ENCODE data around the gene BORCS5.
A peak's percentile ranks its signal among the peaks of the same experiment; 100 is the strongest.
"Not testable (repeated sequence)": the region's sequence is repeated elsewhere in the genome, so short reads cannot be mapped to it uniquely, and the experiment has no call there.

BORCS5 gene

DNA sequence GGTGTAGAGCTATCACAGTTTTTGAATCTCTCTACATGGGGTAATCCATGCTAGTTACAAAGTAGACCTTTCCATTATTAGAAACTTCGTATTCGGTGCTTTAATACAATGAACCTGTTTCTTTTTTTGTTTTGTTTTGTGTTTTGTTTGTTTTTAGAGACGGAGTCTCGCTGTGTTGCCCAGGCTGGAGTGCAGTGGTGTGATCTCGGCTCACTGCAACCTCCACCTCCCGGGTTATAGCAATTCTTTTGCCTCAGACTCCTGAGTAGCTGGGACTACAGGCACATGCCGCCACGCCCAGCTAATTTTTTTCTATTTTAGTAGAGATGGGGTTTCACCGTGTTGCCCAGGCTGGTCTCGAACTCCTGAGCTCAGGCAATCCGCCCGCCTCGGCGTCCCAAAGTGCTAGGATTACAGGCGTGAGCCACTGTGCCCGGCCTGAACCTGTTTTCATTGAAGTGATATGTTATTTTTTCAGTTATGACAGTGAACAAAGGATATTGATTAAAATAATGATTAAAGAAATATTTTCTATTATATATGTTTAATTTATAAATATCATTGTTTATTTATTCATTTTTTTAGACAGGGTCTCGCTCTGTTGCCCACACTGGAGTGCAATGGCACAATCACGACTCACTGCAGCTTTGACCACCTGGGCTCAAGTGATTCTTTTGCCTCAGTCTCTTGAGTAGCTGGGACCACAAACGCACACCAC is 5.3 kb upstream of the BORCS5 start:
- not testable (repeated sequence) for DNase-seq (ENCODE audit: low read depth, low spot score)
- H3K27ac ChIP-seq, result peak overlapping the region; percentile 94

DNA sequence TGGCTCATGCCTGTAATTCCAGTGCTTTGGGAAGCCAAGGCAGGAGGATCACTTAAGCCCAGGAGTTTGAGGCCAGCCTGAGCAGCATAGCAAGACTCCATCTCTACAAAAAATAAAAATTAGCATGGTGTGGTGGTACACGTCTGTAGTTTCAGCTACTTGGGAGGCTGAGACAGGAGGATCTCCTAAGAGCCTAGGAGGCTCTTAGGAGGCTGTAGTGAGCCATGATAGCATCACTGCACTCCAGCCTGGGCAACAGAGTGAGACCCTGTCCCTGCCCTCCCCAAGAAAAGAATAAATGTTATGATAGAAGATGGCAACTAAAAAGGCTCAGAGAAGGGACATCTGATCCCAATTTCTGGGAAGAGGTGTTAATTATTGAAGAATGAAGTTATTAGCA is 3.6 kb upstream of the BORCS5 start:
- no peak for DNase-seq (ENCODE audit: low read depth, low spot score)
- H3K27ac ChIP-seq, result no peak overlapping the region

DNA sequence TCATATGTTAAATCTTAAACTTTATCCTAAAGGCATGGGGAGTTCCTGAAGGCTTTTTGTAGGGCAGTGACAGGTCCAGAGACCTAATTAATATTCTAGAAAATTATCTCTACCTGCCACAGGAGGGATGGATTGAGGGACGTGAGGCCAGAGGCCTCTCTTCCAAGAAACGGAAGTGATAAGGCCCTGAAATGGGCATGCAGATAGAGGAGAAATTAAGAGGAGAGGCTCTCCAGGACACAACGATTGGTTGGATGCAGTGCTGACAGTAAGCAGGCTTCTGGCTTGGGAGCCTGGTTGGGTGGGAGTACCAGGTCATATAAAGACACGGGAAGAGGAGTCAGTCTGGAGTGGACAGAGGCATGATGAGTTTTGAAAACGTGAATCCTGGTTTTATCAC is 3.1 kb upstream of the BORCS5 start:
- no peak overlapping the region for H3K27ac ChIP-seq
- no peak for DNase-seq (ENCODE audit: low read depth, low spot score)

DNA sequence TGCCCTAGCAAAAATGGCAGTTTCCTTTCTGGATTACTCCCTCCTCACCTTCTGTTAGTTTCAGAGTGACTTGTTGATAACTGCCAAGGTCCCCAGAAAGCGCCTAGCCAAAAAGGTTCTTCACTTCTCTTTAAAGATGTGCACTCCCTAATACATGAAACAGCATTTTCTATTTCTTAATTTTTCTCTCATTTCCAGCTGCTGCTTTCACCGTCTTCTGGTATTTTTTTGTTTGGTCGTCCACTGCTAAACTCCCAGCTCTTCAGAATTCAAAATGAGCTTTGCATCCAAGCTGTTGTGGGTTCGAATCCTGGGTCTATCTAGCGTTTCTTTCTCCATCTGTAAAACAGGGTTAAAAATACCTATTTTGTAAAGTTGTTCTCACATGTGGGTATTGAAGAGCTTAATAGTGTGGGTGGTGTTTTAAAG is 397 bp upstream of the BORCS5 start:
- H3K27ac ChIP-seq, result peak overlapping the region; percentile 88

DNA sequence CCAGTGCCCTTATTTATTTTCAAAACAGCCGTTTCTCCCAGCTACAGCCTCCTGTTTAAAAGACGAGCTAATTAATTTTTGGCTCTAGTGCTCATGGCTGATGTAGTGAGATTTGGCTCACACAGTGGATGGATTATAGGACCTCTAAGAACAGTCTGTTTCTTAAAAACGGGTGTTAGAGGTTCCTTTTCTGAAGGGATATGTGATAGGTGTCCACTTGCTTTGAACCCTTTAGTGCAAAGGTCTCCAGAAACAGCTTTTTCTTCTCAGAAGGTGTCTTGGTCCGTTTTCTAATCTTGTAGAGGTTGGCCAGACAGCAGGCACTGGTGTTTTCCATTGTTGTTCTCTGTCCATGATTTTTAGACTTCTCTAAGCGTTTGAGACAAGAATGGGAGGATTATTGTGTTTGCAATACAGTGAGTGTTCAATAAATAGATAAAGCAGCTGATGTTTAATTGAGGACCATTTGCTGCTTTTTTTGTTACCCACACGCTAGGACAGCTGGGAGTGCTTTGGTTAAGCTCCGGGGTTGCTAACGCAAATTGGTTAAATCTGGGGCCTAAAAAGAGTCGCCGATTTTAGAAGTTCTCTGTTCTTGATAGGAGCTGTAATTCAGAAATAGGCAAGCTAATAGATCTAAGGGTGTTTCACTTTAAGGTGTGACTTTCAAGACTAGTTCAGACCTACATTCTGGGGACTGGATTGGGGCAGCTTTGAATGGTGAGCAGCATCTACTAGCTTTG is 1.0 kb downstream of the BORCS5 start:
- no peak for DNase-seq (ENCODE audit: low read depth, low spot score)
- H3K27ac ChIP-seq, result peak overlapping the region; percentile 88

More for the DNA sequence above, 397 bp upstream of the BORCS5 start:
- no peak for DNase-seq (ENCODE audit: low read depth, low spot score)

DNA sequence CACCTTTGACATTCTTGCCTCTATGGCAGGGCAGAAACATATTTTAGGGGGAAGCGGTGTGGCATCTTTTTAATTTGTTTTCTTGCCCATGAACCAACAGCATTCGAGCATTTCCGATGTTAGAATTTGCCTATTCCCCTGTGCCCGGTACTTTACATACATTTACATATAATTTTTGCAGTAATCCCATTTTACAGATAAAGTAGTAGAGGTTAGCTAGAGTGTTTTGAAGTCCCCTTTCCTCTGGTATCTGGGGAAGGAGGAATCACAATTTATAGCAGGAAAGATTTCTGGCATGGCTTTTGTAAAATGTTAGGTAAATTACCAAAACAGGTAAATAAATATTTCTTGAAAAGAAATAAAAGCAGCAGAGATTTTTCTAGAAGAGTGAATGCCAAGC is 1.6 kb downstream of the BORCS5 start:
- H3K27ac ChIP-seq, result no peak overlapping the region
- no peak for DNase-seq (ENCODE audit: low read depth, low spot score)

DNA sequence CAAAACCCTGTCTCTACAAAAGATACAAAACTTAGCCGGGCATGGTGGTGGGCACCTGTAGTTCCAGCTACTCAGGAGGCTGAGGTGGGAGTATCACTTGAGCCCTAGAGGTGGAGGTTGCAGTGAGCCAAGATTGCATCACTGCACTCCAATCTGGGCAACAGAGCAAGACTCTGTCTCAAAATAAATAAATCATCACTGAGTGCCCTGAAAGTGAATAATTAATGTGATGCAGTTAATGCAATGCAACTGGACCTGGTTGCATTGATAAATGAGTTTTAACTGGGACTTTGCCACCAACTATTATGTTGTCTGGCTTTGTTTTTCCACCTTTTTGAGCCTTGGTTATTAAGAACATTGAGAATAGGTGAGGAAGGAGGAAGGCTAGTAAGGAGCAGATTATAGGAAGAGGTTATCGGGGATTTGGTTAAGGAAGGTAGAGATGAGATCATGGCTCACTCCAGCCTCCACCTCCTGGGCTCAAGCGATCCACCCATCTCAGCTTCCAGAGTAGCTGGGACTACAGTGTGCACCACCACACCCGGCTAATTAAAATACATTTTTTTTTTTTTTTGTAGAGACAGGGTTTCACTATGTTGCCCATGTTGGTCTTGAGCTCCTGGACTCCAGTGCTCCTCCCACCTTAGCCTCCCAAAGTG is 8.0 kb downstream of the BORCS5 start:
- no peak overlapping the region for H3K27ac ChIP-seq
- no peak for DNase-seq (ENCODE audit: low read depth, low spot score)

DNA sequence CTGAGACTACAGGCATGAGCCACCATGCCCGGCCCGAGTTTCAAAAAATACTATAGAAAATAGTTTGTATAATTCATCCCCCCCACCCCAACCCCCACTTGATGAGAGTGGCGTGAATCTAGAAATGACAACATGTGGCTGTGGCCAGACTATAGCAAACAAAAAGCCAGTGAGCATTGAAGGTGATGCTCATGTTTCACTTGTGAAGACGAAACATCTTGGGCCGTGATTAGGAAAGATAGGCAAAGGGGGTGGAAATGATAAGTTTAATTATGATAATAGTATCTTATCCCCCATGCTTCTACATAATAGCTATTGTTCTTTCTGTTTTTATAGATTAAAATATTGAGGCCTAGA is 8.5 kb downstream of the BORCS5 start:
- no peak overlapping the region for H3K27ac ChIP-seq

DNA sequence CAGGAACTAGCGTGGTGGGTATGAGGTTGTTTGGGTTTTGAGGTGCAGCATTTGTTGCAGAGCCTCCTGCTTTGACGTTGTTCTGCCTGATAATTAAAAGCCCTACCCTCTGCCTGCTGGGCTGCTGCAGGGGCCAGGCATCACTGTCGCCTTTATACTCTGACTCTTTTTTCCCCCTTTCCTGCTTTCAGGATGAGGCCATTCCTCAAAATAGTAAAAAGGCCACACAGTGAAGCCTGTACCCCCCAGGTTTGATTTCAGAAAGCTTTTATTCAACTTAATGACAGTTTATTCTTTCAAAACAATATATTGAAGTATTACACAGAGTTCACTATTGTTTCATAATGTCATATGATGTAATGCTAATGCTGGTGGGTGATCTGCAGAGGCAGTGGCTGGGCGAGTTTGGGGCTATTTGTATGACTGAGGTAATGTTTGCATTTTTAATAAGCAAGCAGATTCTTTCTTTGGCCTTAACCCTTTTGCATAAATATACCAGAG is 9.1 kb downstream of the BORCS5 start:
- no peak for DNase-seq (ENCODE audit: low read depth, low spot score)
- H3K27ac ChIP-seq, result peak overlapping the region; percentile 13

More for the DNA sequence above, 8.5 kb downstream of the BORCS5 start:
- DNase-seq (ENCODE audit: low read depth, low spot score), result no peak

DNA sequence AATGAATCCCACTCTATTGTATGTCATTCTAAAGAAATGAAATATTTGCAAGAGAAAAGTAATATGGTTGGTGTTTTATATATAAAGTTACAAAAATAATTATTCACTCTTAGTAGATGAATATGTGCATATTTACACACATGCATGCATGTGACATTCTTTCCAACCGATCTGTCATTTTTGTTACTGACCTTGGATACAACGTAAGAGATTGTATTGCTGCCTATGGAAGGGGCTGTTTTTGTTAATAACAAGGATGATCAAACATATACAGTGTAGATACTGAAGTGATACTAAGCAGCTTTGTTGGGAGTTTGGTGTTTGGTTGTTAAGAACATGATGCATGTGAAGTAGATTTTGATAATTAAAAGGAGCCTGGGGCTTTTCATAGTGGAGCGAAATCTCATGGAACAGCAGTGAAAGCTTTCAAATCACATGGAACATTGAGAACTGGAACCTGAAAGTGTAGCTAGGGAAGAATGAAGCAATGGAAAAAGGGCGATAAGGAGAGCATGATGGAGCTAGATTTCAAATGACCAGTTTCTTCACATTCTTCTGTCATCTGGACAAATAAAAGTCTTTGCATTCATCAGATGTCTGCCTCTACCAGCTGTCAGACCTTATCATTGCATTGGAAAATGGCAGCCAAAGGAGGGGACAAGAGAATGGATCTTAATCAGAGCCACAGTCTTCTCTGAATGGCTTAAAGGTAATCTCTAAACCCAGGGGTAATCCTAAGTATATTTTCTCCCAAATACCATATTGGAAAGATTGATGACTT is 10.0 kb downstream of the BORCS5 start:
- no peak overlapping the region for H3K27ac ChIP-seq
- no peak for DNase-seq (ENCODE audit: low read depth, low spot score)

DNA sequence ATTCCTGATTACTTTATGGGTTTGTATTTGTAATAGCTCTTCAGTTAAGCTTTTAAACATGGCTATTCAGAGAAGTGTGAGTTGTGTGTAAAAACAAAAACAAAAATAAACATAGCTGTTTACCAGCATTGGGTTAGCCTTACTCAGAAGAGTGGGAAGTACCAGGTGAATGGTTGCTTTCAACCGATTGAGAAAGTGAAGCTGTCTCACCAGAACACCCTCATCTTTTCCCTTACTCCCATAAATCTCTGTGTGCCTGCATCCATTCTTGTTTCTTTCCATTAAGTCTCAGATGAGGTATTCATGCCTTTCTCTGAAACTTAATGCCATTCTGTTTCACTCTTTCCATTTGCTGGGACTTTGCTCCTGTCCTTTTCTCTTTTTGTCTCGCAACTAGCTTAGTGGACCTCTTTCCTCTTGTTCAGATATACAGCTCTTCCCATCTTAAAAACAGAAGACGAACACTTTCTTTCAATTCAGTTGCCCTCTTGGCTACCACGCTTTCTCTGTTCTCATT is 10.7 kb downstream of the BORCS5 start:
- no peak for DNase-seq (ENCODE audit: low read depth, low spot score)
- H3K27ac ChIP-seq, result no peak overlapping the region

DNA sequence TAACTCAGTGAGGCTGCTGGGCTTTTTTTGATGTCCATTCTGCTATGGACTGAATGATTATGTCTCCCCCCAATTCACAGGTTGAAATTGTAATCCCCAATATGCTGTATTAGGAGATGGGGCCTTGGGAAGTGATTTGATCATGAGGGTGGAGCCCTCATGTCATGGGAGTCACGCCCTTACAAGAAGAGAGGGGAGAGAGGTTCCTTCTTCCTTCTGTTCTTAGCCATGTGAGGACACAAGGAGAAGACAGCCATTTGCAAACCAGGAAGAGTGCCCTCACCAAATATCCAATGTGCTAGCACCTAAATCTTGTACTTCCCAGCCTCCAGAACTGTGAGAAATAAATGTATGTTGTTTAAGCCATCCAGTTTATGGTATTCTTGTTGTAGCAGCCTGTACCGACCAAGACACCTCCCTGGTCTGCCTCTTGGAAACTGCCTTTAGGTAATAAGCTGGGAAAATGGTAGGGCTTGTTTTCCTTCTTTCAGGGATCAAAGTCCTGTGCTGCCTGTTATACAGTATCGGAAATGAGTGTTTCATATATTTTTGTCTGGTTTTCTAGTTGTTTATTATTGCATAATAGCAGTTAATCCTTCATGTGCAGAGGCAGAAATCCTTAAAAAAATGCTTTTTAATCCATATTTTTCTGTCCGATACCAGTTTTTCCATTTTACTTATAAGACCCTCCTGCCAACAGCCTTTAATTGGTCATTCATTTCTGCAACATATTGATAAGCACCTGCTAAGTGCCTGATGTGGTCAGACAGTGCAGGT is 16.3 kb downstream of the BORCS5 start:
- no peak for DNase-seq (ENCODE audit: low read depth, low spot score)
- no peak overlapping the region for H3K27ac ChIP-seq

DNA sequence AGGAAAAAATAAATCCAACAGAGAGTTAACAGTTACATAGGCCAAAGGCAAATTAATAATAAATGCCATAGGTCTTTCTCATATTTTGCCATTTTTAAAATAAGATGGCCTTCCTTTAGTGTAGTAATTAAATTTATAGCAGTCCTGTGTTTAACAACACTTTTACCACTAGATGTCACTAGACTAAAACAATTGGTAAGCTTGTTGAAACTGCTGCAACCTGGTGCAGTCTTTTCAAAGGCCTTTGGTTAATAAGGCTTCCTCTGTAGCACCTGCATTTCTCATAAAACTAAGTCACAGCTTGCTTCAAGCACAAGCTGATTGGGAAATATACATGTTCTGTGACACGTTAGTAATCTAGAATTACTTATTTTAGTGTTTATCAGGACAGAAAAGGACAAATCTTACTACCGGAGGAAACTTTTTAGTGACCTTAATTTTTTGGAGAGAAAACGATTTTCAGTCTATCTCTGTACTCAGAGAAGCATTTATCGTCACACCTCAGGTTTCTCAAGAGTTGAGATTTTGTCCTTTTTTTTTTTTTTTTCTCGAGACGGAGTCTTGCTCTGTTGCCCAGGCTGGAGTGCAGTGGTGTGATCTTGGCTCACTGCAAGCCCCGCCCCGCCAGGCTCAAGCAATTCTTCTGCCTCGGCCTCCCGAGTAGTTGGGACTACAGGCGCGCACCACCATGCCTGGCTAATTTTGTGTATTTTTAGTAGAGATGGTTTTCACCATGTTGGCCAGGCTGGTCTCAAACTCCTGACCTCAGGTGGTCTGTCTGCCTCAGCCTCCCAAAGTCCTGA is 20.0 kb downstream of the BORCS5 start:
- H3K27ac ChIP-seq, result no peak overlapping the region
- DNase-seq (ENCODE audit: low read depth, low spot score), result peak; percentile 52

DNA sequence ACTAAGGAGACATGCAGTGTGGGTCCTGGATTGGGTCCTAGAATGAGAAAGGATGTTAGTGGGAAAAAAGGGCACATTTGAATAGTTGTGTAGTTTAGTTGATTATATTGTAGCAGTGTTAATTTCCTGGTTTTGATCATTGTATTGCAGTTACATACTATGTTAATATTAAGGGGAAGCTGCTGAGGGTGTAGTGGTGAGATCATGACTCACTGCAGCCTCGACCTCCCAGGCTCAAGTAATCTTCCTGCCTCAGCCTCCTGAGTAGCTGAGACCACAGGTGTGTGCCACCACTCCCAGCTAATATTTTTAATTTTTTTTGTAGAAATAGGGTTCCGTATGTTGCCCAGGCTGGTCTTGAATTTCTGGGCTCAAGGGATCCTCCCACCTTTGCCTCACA is 21.7 kb downstream of the BORCS5 start:
- no peak for DNase-seq (ENCODE audit: low read depth, low spot score)
- H3K27ac ChIP-seq, result no peak overlapping the region

DNA sequence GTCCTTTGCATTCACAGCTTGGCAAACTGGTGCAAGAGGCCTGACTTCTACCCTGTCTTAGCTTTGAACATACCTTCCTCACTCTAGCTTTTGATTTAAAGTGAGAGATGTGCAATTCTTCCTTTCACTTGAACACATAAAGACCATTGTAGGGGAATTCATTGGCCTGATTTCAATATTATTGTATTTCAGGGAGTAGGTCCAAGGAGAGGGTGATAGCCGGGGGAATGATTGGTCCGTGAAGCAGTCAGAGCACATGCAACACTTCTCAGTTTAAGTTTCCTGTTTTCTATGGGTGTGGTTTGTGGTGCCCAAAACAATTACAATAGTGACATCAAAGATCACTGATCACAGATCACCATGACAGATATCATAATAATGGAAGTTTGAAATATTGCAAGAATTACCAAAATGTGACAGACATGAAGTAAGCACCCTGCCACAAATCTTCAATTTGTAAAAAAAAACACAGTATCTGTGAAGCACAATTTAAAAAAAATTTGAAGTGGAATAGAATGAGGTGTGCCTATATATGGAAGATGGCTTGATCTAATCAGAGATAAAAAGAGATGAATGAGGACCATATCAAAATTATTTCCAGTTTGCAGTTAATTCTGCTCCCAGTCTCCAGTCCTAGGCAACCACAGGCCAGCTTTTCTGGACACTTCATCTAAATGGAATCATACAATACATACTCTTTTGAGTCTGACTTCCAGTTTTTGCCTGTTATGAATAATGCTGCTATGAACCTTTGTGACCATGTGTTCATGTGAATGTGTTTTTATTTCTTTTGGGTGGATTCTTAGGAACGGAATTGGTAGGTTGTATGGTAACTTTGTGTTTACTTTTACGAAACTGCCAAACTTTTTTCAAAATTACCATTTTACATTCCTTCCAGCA is 23.2 kb downstream of the BORCS5 start:
- H3K27ac ChIP-seq, result no peak overlapping the region
- DNase-seq (ENCODE audit: low read depth, low spot score), result no peak

DNA sequence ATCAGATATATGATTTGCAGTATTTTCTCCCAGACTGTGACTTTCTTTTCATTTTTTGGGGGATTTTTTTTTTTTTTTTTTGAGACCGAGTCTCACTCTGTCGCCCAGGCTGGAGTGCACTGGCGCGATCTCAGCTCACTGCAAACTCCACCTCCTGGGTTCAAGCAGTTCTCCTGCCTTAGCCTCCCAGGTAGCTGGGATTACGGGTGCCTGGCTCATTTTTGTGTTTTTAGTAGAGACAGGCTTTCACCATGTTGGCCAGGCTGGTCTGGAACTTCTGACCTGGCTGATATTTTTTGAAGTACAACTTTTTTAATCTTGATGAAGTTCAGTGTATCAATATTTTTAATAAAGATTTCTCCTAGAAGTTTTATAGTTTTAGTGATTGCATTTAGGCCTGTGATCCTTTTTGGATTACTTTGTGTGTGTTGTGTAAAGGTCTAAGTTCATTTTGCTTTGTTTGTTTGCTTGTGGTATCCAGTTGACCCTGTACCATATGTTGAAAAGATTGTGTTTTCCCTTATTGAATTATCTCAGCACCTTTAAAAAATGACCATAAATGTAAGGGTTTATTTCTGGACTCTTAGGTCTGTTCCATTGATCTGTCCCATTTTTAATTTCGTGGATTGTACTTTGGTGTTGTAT is 24.2 kb downstream of the BORCS5 start:
- no peak overlapping the region for H3K27ac ChIP-seq
- DNase-seq (ENCODE audit: low read depth, low spot score), result no peak

DNA sequence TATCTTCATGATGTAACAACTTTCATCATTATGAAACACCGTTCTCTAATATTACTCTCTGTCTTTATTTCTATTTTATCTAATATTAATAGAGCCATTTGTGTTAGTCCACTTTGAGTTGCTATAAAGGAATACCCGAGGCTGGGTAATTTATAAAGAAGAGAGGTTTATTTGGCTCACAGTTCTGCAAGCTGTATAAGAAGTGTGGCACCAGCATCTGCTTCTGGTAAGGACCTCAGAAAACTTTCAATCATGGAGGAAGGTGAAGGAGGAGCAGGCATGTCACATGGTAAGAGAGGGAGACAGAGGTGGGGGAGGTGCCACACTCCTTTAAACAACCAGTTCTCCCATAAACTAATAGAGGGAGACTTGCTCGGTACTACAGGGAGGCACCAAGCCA is 25.1 kb downstream of the BORCS5 start:
- no peak overlapping the region for H3K27ac ChIP-seq

More for the DNA sequence above, 25.1 kb downstream of the BORCS5 start:
- no peak for DNase-seq (ENCODE audit: low read depth, low spot score)

All from epithelial cell of prostate (primary cell).